LHCN-M2 (cell line): ENCODE results near the gene RSPH1. TPM values are rescaled to one million over a fixed set of nuclear protein-coding genes. Genes with fewer than 3 reads are reported as not detected.

ENCODE experiments used
- DNase-seq: peaks from one replicate; pipeline ENCODE4 v3.0.0-alpha.2; 2012; ENCODE audit warnings: low read depth
- total RNA-seq: library from RNA; depleted of rRNA; stranded (reverse); fragments of >200 nt; gene quantifications from 2 replicates; pipeline ENCODE4 v1.2.3, GENCODE V29; 2014

Gene RSPH1
- total RNA-seq, 1 experiment from 2014 or later, result not detected

DNA sequence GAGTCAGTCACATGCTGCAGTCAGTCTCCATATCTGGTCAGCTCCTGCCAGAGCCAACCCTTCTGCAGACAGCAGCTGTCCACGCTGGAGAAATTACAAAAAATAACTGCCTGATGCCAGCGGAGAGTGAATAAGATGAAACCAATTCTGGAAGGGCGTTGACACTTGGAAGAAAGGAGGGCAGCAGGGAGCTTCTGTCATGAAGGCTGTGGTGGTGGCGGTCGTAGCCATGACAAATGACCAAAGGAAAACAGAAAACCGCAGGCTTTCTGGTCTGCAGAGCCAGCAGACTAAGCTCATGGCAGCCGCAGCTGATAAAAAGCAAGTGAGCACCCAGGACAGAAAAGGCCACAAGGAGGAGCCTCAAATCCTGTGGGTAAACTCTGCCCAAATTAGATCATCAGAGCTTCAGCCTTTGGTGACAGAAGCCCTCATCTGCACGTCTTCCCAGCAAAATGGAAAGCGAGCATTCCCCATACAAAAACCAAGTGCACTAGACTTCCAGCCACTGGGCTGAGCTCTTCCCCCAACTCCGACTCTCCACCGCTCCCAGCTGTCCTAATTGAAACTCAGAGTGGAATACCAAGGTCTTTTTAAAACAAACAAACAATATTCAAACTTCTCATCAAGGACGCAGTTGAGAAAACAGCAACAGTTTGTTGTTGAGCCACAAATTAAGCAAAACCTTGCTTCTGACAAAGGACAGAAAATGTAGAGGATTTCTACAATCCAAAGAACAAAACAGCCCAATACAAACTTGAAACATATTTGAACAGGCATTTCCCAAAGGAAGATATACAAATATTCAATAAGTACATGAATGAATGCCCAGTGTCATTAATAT is 28.7 kb downstream of the RSPH1 start:
- peak; percentile 15 for DNase-seq

DNA sequence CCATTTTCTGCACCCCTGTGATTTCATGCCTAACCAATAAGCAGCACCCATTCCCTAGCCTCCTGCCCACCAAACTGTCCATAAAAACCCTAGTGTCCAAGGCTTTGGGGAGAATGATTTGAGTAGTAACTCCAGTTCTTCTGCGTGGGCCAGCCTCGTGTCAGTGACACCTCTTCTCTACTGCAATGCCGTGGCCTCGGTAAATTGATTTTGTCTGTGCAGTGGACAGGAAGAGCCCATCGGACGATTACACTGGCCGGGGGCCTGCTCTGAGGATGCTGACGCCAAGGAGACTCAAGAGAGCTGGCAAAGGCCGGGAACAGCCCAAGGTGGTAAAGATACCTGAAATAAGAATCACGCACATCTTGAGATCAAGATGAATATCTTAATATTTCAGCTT is 29.3 kb downstream of the RSPH1 start:
- no peak for DNase-seq

- no peak for DNase-seq
Measured at GRCh38 chr21:42465803-42466127, 30.3 kb downstream of the RSPH1 start.

DNA sequence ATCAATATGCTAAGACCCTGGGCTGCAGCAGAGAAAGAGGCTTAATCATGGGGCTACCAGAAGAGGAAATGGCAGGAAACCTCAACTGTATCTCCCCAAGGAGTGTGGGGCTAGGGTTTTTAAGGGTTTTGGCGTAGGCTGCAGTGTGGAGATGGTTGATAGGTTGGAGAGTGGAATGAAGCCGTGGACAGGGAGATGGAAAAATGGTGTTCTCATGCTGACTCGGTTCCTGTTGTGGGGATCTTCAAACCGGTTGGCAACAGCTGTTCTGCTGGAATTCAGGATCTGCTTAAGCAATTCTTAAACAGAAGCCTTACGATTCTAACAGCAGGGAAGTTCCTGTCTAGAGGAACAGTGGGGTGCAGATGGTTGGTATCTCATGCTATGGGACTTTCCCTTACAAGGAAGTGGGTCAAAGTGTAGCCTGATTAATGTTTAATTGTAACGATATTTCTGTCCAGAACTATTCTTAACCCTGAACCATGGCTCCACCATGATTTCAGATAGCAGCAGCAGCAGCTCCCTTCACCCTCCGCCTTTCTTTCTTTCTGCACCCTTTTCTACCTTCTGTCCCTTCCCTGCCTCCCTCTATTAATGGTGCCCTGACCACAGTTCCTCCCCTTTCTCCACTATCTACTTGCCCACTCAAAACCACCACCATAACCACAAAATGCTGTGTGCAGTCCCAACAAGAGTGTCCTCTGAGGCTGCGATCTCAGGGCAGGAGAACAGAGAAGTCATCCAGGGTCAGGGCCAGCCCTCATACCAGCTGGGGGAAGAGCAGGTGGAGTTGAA is 30.8 kb downstream of the RSPH1 start:
- peak; percentile 6 for DNase-seq

- DNase-seq, result peak; percentile 28
Measured at GRCh38 chr21:42463861-42464515, 32.0 kb downstream of the RSPH1 start.

DNA sequence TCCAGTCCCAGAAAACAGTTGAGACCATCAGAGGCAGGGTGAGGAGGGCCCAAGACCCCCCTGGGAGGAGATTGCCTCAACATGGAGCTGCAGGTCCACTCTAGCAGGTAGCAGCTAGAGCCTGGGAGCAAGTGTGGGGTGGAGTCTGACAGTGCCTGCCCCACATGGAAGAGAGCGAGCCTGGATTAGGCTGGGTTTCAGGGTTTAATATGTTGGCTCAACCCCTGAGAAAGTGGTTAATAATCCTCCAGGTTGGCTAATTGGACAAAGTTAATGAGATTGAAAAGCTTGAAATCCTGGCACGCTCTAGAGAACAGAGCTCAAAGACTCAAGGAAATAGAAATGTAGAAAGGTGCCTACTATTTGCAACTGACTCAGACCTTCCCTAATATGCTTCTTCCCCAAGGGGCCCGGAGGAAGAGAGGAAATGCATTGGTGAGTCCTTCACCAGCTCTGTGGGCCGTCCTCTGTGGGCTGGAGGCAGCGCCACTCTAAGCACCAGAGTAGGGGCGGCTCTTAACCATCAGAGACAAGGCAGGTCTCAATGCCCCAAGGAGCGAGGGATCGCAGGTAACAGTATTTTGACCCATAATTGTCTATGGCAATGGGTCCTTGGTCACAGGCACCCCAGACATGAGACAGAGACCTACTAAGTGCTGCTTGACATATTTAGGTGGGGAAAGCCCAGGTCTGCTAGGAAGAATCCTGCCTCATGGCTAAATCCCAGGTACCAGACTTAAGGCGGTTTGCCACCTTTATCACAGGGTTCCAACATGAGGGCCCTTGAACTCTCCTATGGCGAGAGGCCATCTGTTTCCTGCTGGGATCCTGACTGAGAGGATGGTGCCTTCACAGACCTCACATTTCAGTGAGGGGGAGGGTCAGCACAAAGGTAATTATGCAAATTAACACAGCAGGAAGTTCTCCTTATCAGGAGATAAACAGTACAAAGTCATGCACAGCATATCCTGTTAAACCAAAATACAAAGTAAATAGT is 33.8 kb downstream of the RSPH1 start:
- no peak for DNase-seq

- DNase-seq, result no peak
Measured at GRCh38 chr21:42461185-42461520, 34.9 kb downstream of the RSPH1 start.

- no peak for DNase-seq
Measured at GRCh38 chr21:42460391-42461184, 35.4 kb downstream of the RSPH1 start.

DNA sequence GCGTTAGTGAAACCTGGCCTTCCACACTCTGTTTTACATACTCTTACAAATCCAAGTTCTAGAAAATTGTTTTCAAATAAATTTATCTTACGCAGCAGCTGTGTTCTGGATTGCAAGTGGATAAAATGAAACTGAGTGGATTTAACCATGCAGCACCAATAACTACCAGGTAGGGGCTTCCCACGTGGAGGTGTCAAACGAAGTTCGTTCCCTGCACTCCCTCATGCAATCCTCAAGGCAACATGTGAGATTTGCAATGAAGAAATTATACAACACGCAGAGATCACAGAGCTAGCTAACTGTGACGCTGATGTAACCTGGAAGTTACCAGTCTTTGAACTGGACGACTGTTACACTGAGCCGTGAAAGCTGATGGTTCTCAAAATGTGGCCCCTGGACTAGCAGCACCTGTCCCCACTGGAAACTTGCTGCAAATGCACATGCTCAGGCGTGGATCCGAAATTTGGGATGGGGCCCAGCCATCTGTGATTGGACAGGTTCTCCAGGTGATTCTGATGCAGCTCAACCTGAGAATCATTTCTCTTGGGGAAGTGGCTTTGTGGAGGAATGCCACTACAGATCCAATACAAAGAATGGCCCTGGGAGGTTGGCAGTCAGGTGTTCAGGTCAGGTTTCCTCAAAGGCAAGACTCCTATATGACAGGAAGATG is 36.3 kb downstream of the RSPH1 start:
- no peak for DNase-seq

DNA sequence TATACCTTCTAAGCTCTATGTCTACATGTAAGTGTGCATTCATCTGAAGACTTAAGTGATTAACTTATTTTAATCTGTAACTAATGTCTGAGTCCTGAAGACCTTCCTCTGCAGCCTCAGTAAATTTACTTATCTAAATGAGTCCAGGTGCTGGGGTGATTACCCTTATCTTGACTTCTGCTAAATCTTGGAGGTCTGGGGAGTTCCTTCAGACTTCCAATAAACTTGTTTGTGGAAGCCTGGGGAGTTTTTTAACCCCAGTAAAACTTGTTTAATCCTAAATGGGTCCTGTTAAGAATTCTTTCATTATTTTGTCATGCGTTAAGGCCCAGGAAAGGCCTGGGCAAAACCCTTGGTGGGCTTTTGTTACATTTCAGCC is 37.0 kb downstream of the RSPH1 start:
- DNase-seq, result no peak

GRCh38 chr21:42456457-42456856 is 39.6 kb downstream of the RSPH1 start:
- DNase-seq, result no peak

GRCh38 chr21:42455754-42456440 is 40.1 kb downstream of the RSPH1 start:
- no peak for DNase-seq

DNA sequence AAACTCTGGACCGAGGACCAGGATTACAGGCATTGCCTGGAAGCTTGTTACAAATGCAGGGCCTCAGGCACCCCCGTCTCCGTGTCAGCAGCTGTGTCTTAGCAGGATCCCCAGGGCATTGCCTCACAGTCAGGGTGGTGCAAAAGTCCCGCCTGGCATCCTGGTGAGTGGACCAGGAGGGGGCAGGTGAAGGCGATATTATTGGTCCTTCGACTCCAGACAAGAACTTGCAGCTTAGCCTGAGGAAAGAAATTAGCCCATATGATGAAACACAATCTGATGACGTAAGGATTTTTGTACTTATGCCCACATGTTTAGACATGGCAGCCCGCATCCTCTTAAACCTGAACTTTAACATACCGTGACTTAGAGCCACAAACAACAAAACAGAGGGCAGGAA is 40.8 kb downstream of the RSPH1 start:
- DNase-seq, result no peak

DNA sequence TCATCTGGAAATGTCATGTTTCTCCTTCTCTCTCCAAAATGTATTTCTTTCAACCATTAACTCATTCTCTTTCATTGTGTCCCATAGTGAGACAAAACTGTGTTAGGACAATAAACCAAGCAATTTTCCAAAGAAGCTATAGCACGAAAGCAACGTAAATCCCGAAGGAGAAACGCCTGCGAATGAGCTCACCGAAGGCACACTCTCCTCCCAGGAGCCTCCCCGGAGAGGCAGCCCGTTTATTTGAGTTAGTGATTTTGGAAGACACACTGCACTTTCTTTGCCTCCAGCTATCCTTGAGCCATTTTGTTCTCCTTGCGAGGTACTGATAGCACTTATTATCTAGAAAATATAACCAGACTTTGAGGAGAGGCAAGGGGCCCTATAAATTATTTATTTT is 41.2 kb downstream of the RSPH1 start:
- no peak for DNase-seq

DNA sequence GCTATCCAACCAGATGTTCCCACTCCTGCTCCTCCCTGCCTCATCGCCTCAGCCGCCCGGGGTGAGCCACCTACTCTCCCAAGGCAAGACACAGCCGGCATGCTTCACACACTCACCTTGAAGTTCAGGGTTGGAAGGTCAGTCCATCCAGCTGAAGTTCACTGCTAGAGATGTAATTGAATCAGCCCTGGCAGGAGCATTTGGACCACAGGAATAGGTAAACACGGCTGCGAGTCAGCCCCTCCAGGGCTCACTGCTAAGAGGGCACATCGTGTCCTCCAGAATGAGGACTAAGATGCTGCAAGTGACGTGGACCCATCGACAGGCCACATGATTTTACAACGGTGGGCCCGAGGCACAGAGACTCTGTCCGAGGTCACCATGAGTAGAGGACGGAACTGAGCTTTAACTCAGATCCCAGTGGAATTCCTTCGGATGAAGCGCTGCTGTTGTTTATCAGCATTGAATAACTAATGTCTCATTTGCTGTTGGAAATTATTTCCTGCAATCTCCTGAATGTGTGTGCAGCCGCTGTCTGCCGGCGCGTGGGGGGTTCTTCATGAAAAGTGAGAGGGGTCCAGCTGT is 41.9 kb downstream of the RSPH1 start:
- no peak for DNase-seq

DNA sequence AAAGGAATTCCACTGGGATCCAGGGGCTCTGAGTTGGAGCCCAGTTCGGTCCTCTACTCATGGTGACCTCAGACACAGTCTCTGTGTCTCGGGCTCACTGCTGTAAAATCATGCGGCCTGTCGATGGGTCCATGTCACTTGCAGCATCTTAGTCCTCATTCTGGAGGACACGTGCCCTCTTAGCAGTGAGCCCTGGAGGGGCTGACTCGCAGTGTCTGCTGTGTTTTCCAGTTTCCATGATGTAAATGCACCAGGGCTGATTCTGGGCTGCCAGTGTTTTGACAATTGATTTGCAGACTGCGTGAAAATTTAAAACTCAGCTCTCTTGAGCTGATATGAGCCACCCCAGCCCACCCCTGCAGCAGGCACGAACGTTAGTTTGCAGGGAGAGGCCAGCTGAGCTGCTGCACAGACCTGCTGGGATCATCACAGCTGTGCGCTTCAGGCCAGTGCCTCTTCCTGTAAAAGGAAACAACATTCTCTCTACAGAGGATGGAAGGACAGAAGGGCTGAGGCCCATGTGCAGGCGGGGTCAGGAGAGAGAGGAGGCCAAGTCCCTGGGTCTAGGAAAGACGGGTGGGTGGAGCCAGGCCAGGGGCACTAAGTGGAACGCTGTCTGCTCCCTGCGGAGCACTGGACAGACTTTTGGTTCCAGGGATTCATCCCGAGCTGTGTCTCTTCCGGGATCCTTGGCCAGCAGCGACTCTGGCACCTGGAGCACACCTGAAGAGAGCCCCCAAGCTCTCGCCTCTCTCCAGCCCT is 42.6 kb downstream of the RSPH1 start:
- no peak for DNase-seq

DNA sequence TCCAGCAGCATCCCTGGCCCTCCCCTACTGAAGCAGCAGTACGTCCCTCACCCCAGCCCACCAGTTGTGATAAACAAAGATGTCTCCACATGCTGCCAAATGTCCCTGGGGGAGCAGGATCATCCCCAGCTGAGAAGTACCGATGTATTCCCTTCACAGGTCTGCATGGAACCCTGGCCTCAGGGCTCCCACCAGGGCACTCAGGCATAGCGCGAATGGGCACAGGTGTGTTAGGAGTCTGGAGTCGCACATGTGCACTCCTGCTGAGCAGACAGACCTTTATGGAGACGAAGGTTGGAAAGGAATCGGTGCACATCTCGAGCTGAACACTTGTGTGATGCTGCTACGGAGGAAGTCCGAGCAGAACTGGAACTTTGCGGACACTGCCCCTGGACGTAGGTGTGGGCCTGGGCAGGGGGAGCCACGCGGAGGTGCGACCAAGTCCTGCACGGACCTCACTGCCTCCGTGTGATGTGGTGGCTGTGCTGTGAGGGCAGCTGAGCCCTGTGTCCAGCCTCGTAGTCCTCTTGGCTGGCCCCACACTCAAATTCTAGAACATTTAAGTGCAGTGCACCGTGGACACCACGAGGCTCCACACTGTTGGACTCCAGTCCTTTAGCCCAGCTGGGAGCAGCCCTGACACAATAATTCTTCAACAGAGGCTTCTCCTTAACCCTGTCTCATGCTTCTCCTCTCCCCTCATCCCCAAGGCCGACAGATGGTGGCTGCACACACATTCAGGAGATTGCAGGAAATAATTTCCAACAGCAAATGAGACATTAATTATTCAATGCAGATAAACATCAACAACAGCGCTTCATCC is 43.4 kb downstream of the RSPH1 start:
- no peak for DNase-seq
